Colon (tissue), 2 donors: ENCODE measurements around the gene TXNRD3.

ENCODE experiments used
- FAIRE-seq: peaks from 2 replicates; lab custom pipeline; 2012; peaks lifted over from hg19 to GRCh38; lab: Jason Lieb, UNC
- donor health status: control.
- donor health status: control.

Gene TXNRD3

DNA sequence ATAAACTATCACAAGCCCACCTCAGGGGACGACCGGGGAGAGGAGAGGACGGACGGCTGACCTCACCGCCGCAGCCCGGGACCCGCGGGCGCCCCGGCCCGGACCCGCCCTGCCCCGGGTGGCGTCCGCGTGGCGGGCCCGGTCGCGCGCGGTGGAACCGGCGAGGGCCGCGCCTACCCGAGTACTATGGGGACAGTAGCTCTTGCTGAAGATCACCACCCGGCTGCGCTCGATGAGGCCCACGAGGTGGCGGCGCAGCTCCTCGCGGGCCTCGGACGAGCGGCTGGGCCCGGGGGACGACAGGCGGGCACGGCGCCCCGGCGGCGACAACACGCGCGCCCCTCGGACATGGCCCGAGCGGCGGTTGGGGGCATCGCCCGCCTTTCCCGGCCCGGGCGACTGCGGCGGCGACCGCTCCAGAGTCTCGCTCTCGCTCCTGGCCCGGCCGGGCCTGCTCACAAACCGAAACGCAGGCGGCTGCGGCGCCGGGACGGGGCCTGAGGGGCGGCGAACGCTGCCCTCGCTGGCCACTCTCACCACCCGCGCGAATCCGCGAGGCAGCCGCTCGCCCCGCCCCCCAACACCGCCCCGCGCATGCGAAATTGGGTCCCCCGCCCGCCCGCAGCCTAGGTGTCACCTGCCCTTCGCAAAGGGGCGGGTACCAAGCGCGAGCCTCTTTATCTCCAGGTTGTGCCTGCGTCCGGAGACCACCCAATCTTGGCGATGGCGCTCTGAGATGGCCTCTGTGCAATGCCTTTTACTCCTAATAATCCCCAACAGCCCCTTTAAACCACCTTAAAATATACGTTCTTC lies at the start of gene TXNRD3:
Gene TXNRD3 (minus strand): TSS at position 554 of the 813 bp plus-strand sequence.
- no peak for FAIRE-seq

GRCh38 chr3:126703512-126704493 lies 48.9 kb upstream of the TXNRD3 start, which contains the start of gene CHCHD6:
Gene CHCHD6, plus strand, starts transcription at chr3:126704240. Its CDS starts 73 bp downstream, at chr3:126704313.
- no peak for FAIRE-seq

DNA sequence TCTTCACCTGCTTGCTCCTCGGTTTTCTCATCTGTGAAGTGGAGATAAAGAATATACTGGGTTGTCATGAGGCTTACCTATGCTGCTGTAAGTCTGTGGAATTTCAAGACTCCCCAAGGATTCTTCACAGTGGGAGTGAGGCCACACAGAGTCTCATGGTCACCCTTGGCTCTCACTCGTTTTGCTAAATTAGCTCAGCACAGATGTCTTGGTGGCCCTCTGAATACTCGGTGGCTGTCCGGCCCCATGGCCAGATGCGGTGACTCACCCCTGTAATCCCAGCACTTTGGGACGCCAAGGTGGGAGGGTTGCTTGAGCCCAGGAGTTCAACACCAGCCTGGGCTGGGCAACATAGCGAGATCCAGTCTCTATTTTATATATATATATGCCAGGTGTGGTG lies 44.1 kb upstream of the TXNRD3 start:
- no peak for FAIRE-seq

- FAIRE-seq, result no peak
Measured at GRCh38 chr3:126696701-126697267, 41.9 kb upstream of the TXNRD3 start.

GRCh38 chr3:126693921-126694320 lies 39.0 kb upstream of the TXNRD3 start:
- no peak for FAIRE-seq

- no peak for FAIRE-seq
Measured at GRCh38 chr3:126692858-126693257, 37.9 kb upstream of the TXNRD3 start.

DNA sequence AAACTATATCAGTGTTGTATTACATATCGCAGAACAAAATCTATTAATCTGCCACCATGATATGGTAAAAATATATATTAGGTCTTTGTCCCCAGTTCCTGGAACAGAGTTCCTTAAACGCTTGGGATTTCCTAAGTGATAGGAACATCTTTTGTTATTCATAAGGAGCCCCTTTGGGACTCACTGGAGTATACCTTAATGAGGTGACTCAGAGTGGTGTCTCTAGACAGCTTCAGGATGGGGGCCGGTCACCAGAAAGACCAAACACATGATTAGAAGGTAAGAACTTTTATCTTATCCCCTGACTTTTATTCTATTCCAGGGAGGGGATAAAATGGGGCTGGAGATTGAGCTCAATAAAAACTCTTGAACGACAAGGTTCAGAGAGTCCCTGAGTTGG lies 36.8 kb upstream of the TXNRD3 start:
- no peak for FAIRE-seq

GRCh38 chr3:126685493-126685892 lies 30.6 kb upstream of the TXNRD3 start:
- FAIRE-seq, result no peak

- no peak for FAIRE-seq
Measured at GRCh38 chr3:126685021-126685420, 30.1 kb upstream of the TXNRD3 start.

- no peak for FAIRE-seq
Measured at GRCh38 chr3:126684218-126684751, 29.4 kb upstream of the TXNRD3 start.

DNA sequence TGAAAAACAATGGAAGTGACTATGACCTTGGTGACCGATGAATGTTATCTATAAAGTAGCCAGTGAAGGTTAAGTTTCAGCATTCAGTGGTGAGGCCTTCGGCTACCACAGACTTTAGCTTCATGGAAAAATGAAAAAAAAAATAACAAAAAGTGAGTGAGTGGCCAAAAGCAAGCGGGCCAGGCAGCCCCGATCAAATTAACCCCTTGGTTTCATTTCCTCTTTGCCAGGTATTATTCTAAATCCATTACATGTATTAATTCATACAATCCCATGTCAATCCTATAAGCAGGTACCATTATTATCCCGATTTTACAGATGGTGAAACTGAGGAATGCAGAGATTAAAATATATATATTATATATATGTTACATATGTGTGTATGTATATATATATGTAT lies 28.1 kb upstream of the TXNRD3 start:
- no peak for FAIRE-seq

DNA sequence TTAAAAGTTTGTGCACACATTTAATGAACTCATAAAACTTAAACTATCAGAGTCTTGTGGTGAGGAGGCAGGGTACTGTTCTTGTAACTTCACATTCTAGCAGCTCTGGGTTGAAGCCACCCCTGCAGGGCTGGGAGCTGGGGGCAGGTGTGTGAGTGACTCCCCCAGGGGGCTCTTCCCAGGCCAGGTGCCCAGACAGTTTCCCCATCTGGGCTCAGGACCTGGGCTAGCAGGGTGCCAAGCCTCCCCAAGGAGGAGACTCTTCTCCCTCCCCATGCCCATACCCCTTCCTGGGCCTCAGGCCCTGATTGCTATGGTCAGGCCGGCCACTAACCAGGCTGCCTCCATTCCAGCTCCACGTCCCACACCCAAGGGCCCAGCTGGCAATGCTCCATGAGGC lies 27.1 kb upstream of the TXNRD3 start:
- FAIRE-seq, result no peak

- FAIRE-seq, result no peak
Measured at GRCh38 chr3:126680667-126681055, 25.7 kb upstream of the TXNRD3 start.

GRCh38 chr3:126679831-126680666 lies 25.1 kb upstream of the TXNRD3 start:
- FAIRE-seq, result no peak

- no peak for FAIRE-seq
Measured at GRCh38 chr3:126679318-126679751, 24.4 kb upstream of the TXNRD3 start.

- FAIRE-seq, result no peak
Measured at GRCh38 chr3:126678693-126679317, 23.9 kb upstream of the TXNRD3 start.

- no peak for FAIRE-seq
Measured at GRCh38 chr3:126677862-126678503, 23.1 kb upstream of the TXNRD3 start.

GRCh38 chr3:126676919-126677705 lies 22.2 kb upstream of the TXNRD3 start:
- FAIRE-seq, result no peak

DNA sequence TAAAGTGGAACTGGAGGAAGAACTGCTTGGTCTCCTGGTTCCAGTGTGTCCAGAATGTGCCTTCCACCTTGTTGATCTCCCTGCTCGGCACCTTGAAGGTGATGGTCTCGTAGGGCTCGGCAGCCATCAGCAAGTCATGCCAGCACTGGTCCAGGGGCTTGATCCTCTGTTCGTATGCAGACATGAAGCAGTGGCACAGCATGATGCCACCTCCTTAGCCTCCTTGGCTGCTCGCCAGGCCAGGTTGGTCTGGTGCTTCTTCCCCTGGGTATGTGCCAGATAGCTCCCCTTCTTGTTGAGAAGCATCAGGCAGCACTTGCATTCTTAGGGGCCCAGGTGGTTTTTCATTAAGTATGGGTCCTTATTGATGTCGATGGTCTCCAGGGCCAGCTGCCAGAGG lies 17.8 kb upstream of the TXNRD3 start:
- no peak for FAIRE-seq
